ENCODE results near the gene DOCK1.

GRCh38 chr10:127497685-127498084 lies 592.5 kb downstream of the DOCK1 start:
- no peak for TF ChIP-seq GATA2 (IDR thresholded peaks at IDR 0.05; ENCODE audit: low read depth, low read length)
- TF ChIP-seq GATA3 (IDR thresholded peaks at IDR 0.05; ENCODE audit: low read depth, low read length), result no peak
